Measurements from ENCODE around the gene PPARA.
"Not testable (repeated sequence)": the region's sequence is repeated elsewhere in the genome, so short reads cannot be mapped to it uniquely, and the experiment has no call there.

The PPARA gene

GRCh38 chr22:46128606-46129005 is 21.7 kb upstream of the PPARA start:
- DNase-seq, result no peak

GRCh38 chr22:46129390-46130041 is 20.8 kb upstream of the PPARA start:
- DNase-seq, result no peak

- no peak for DNase-seq
Measured at GRCh38 chr22:46131151-46131587, 19.2 kb upstream of the PPARA start.

- DNase-seq, result not testable (repeated sequence)
Measured at GRCh38 chr22:46132193-46132829, 18.0 kb upstream of the PPARA start.

- no peak for DNase-seq
Measured at GRCh38 chr22:46132830-46133587, 17.3 kb upstream of the PPARA start.

GRCh38 chr22:46133588-46133855 is 16.8 kb upstream of the PPARA start:
- DNase-seq, result no peak

GRCh38 chr22:46134111-46134705 is 16.1 kb upstream of the PPARA start:
- DNase-seq, result no peak

- no peak for DNase-seq
Measured at GRCh38 chr22:46135611-46136485, 14.5 kb upstream of the PPARA start.

GRCh38 chr22:46136486-46137217 is 13.7 kb upstream of the PPARA start:
- no peak for DNase-seq

- no peak for DNase-seq
Measured at GRCh38 chr22:46137218-46137766, 13.0 kb upstream of the PPARA start.

- no peak for DNase-seq
Measured at GRCh38 chr22:46138058-46138797, 12.1 kb upstream of the PPARA start.

- DNase-seq, result not testable (repeated sequence)
Measured at GRCh38 chr22:46139417-46139816, 10.9 kb upstream of the PPARA start.

- DNase-seq, result no peak
Measured at GRCh38 chr22:46139895-46140350, 10.4 kb upstream of the PPARA start.

GRCh38 chr22:46140989-46141928 is 9.1 kb upstream of the PPARA start:
- no peak for DNase-seq

GRCh38 chr22:46142548-46143490 is 7.5 kb upstream of the PPARA start:
- no peak for DNase-seq

- no peak for DNase-seq
Measured at GRCh38 chr22:46143491-46144147, 6.7 kb upstream of the PPARA start.

GRCh38 chr22:46145361-46145851 is 4.9 kb upstream of the PPARA start:
- no peak for DNase-seq

GRCh38 chr22:46145896-46146295 is 4.4 kb upstream of the PPARA start:
- DNase-seq, result no peak
